HepG2 (cell line): ENCODE measurements around the gene YPEL4. TPM values are rescaled to one million over a fixed set of nuclear protein-coding genes. Genes with fewer than 3 reads are reported as not detected.

Experiments
- ATAC-seq: fragments of 200-7000 bp; cut with Tn5 transposase; 3 replicates; pipeline ENCODE4 v1.9.1; 2020; ENCODE audit warnings: mild to moderate bottlenecking, moderate library complexity
- BruUV-seq: library from RNA; stranded (reverse); fragments of 400-500 nt; replicated peaks from 2 replicates; lab custom pipeline; 2021; lab: Mats Ljungman, UMichigan
- CTCF ChIA-PET: fragments of 300-600 bp; formaldehyde crosslinking; extraction: SDS; loops from one replicate; lab custom pipeline; 2021; ENCODE audit warnings: low total read pairs, inconsistent platforms, low intra/inter-chr PET ratio; lab: Yijun Ruan, JAX
- POLR2A ChIA-PET: fragments of 350-600 bp; sonication (Branson Sonifier 250); formaldehyde crosslinking; loops from one replicate; lab custom pipeline; 2020; ENCODE audit warnings: antibody characterized with exemption, inconsistent platforms; lab: Yijun Ruan, JAX
- DNase-seq: peaks from one replicate; pipeline ENCODE4 v3.0.0-alpha.2; 2015; ENCODE audit warnings: low spot score
- FAIRE-seq: peaks from 3 replicates; lab custom pipeline; 2011; peaks lifted over from hg19 to GRCh38; lab: Jason Lieb, UNC
- H2AFZ ChIP-seq: one replicate; pipeline ENCODE4 v1.6.1; 2011; ENCODE audit warnings: low read length, inconsistent platforms
- H3K27ac ChIP-seq: fragments of 300-600 bp; 3 replicates; pipeline ENCODE4 v1.8.0; 2011; ENCODE audit warnings: mixed run types, mild to moderate bottlenecking, mixed read lengths, low read length, inconsistent platforms; ENCODE audit not compliant: insufficient read depth; ENCODE audit errors: extremely low read length
- H3K27me3 ChIP-seq, 2 experiments: fragments of 200-600 bp in 1 of 2; 2 replicates in 1 of 2; 3 replicates in 1 of 2; pipeline versions ENCODE4 v1.6.0 to v1.8.0; 2011; ENCODE audit warnings: low read length in 2 of 2, mild to moderate bottlenecking in 2 of 2, moderate library complexity in 2 of 2, inconsistent platforms in 1 of 2; ENCODE audit not compliant: insufficient read depth in 2 of 2, control insufficient read depth in 1 of 2
- H3K36me3 ChIP-seq, 2 experiments: fragments of 200-600 bp in 1 of 2; replicated peaks in 1 of 2; 2 replicates in 1 of 2; 3 replicates in 1 of 2; pipeline versions ENCODE4 v1.5.1 to v1.8.0; 2011; ENCODE audit warnings: low read length in 2 of 2, inconsistent platforms in 1 of 2; ENCODE audit not compliant: insufficient read depth in 2 of 2, control insufficient read depth in 1 of 2
- H3K4me1 ChIP-seq: 2 replicates; pipeline ENCODE4 v1.5.1; 2012; ENCODE audit warnings: low read length, inconsistent platforms; ENCODE audit not compliant: insufficient read depth
- H3K4me2 ChIP-seq: 2 replicates; pipeline ENCODE4 v1.6.0; 2011; ENCODE audit warnings: low read depth, low read length, inconsistent platforms
- H3K4me3 ChIP-seq, 3 experiments: fragments of 200-600 bp in 1 of 3; sonication (generic), shearing (Covaris generic) in 1 of 3; replicated peaks in 1 of 3; 2 replicates each; pipeline ENCODE4 v1.5.1; 2011 to 2016; ENCODE audit warnings: low read length in 3 of 3, inconsistent platforms in 2 of 3, low read depth in 2 of 3, mild to moderate bottlenecking in 2 of 3, control low read depth in 1 of 3, mixed read lengths in 1 of 3; ENCODE audit not compliant: insufficient read depth in 1 of 3
- H3K79me2 ChIP-seq: one replicate; pipeline ENCODE4 v1.6.1; 2011; ENCODE audit warnings: low read length, inconsistent platforms; ENCODE audit not compliant: insufficient read depth
- H3K9ac ChIP-seq: 2 replicates; pipeline ENCODE4 v1.6.0; 2011; ENCODE audit warnings: mild to moderate bottlenecking, low read depth, low read length, inconsistent platforms; ENCODE audit not compliant: insufficient read depth
- H3K9me3 ChIP-seq: 2 replicates; pipeline ENCODE4 v1.5.1; 2012; ENCODE audit warnings: mild to moderate bottlenecking, low read length
- H4K20me1 ChIP-seq: 2 replicates; pipeline ENCODE4 v1.6.0; 2011; ENCODE audit warnings: inconsistent platforms, mild to moderate bottlenecking, low read length, moderate library complexity; ENCODE audit not compliant: insufficient read depth
- ATF7-NPFF ChIP-seq: sonication (generic); formaldehyde crosslinking; IDR thresholded peaks from 2 replicates; pipeline ENCODE4 v1.8.1; 2023; ENCODE audit warnings: mild to moderate bottlenecking, low read depth, missing genetic modification reagents, moderate library complexity
- DZIP1 ChIP-seq: sonication (generic); formaldehyde crosslinking; IDR thresholded peaks from 2 replicates; pipeline ENCODE4 v1.5.0; 2020; ENCODE audit warnings: mild to moderate bottlenecking, missing genetic modification reagents
- HNF4A ChIP-seq: sonication (generic); formaldehyde crosslinking; IDR thresholded peaks from 2 replicates; pipeline ENCODE4 v1.4.0; 2020; ENCODE audit warnings: missing genetic modification reagents
- HOXA3 ChIP-seq: sonication (generic); formaldehyde crosslinking; IDR thresholded peaks from 2 replicates; pipeline ENCODE4 v1.5.0; 2020; ENCODE audit warnings: missing genetic modification reagents
- KMT2B ChIP-seq: IDR thresholded peaks from 2 replicates; pipeline ENCODE4 v1.6.1; 2016; ENCODE audit warnings: missing genetic modification reagents, missing compliant biosample characterization
- PHB2 ChIP-seq: fragments of 450-650 bp; IDR thresholded peaks from 2 replicates; pipeline ENCODE4 v1.6.1; 2018; ENCODE audit not compliant: partially characterized antibody
- ZNF280B ChIP-seq: sonication (generic); formaldehyde crosslinking; IDR thresholded peaks from 2 replicates; pipeline ENCODE4 v1.5.0; 2020; ENCODE audit warnings: missing genetic modification reagents, mild to moderate bottlenecking, borderline replicate concordance
- ZNF589 ChIP-seq: sonication (generic); formaldehyde crosslinking; conservative IDR thresholded peaks from 2 replicates; pipeline ENCODE4 v1.8.0; 2022; ENCODE audit warnings: mild to moderate bottlenecking, moderate library complexity, missing genetic modification reagents
- WGBS: methylation state at CpG from one replicate; pipeline ENCODE4 v1.1.6; 2017; ENCODE audit warnings: low lambda C conversion rate; 5-methylcytosine and 5-hydroxymethylcytosine counted together
- in situ Hi-C: cut with HindIII; loops from 2 replicates; pipeline ENCODE4 v1.10.0; 2017; ENCODE audit warnings: low pct_unique_long_range_greater_than_20kb; ENCODE audit not compliant: extremely low pct_ligation_motif_present
- intact Hi-C: fragments of 100-400 bp; cut with micrococcal nuclease; formaldehyde crosslinking; loops from one replicate; pipeline ENCODE4 v1.10.0; 2022; ENCODE audit not compliant: unreplicated experiment
- polyA plus RNA-seq, 8 experiments: library from polyadenylated mRNA; depleted of rRNA in 3 of 8; stranded (reverse) in 7 of 8; unstranded in 1 of 8; fragments of >200 nt; fragmentation: Illumina TruSeq in 4 of 8; extraction: Trizol in 4 of 8; gene quantifications; 2 replicates each; pipeline versions ENCODE4 v1.2.1 to v1.2.3, GENCODE V29; 2011 to 2016; ENCODE audit warnings: low read depth in 4 of 8, missing spikeins in 1 of 8, mixed read lengths in 1 of 8; ENCODE audit not compliant: insufficient read depth in 1 of 8
- total RNA-seq, 5 experiments: library from RNA; depleted of rRNA; stranded (reverse); fragments of >200 nt; fragmentation: Illumina TruSeq; extraction: Trizol; gene quantifications; 2 replicates each; pipeline ENCODE4 v1.2.3, GENCODE V29; 2016; ENCODE audit warnings: low read depth in 1 of 5
- TF ChIP-seq, protein P1 (sequence below): sonication (generic); formaldehyde crosslinking; IDR thresholded peaks from 2 replicates; pipeline ENCODE4 v1.8.0; 2022; ENCODE audit warnings: mild to moderate bottlenecking, missing genetic modification reagents

The YPEL4 gene
- total and polyA plus RNA-seq, 2 of the 13 experiments (the other 11 are each of a cell fraction or from before 2014, with no cell fraction given): 0.04 TPM; not detected in 1

- no peak for TF ChIP-seq DZIP1 (CRISPR knock-in tag)
Measured at GRCh38 chr11:57640068-57640800, 9.5 kb downstream of the YPEL4 start (continued).

DNA sequence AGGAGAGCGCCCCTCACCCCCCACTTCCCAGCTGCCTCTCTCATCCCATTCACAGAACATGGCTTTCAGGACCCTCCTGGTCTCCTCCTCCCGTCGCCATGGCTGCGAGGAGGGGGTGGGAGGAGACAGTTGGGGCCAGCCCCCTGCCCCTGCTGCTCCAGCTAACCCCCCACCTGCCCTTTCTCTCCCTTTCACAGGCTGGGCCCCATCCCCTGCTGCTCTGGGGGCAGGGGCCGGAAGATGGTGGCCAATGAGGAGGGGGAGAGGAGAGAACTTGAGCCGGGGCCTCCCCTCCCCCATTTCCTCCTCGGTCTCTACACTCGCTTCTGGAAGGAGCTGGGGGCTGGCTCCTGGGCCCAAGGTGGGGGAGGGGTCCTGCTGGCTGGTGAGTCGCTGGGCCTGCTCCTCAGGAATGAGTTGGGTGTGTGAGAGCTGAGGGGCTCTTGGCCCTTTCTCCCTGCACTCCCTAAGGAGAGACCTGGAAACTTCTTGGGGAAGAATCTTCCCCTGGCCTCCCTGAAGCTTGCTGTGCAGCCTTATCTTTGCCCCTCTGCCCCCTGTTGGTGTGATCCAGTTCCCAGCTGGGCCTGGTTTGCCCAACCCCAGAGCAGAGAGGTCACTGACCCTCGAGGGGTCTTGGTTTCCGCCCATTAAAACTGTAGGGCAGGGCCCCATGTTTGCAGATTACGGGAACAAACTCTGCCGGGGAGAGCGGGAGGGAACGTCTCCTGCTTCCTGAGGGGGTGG is 10.2 kb downstream of the YPEL4 start:
- Histone ChIP-seq H3K27me3 (no peaks in the 10 kb centered on the region; a peak in 1 of 5 replicates), H3K4me2 (peak overlapping the region; percentile 86), H3K36me3 (no peaks in the 10 kb centered on the region), H3K9ac (peak overlapping the region; percentile 79), H2AFZ (peak overlapping the region; percentile 84), H4K20me1 (no peaks in the 10 kb centered on the region), H3K79me2 (no peaks in the 10 kb centered on the region), H3K4me3 (peak overlapping the region; percentile 62 to 73 (median 69)), H3K27ac (peak overlapping the region; percentile 68), H3K9me3 (no peaks in the 10 kb centered on the region), H3K4me1 (peaks cover 27% of the 10 kb centered on the region)
- CTCF ChIA-PET: interaction anchor here (7.0 kb wide), 1 partner anchor 71 kb away, joined by 79 read pairs; the partner anchor contains the start of gene UBE2L6
- POLR2A ChIA-PET: interaction anchor here (0.8 to 4.3 kb wide), 17 partner anchors 9 to 304 kb away, joined by 3 to 33 read pairs (median 4); partner anchors contain the start of genes RTN4RL2, SERPING1, SLC43A1 and SSRP1
- in situ Hi-C loops: loop anchor here (5.0 to 10.0 kb wide), 3 partner anchors 72 to 292 kb away; partner anchors contain the start of gene UBE2L6
- ATAC-seq (peak; percentile 60), DNase-seq (peak; percentile 58), FAIRE-seq (peak; percentile 76)
- WGBS: 53% methylated on average over 8 of the region's 15 CpGs
- intact Hi-C loops: loop anchor here (5.0 kb wide), 1 partner anchor 107 kb away; the partner anchor contains the start of gene TIMM10
- no TSS peak for BruUV-seq
- TF ChIP-seq ATF7-NPFF (CRISPR knock-in tag): no peak
- no peak for TF ChIP-seq PHB2
- TF ChIP-seq ZNF280B (CRISPR knock-in tag): no peak
- peak; percentile 64 for TF ChIP-seq HNF4A (CRISPR knock-in tag)
- TF ChIP-seq, protein P1, sequence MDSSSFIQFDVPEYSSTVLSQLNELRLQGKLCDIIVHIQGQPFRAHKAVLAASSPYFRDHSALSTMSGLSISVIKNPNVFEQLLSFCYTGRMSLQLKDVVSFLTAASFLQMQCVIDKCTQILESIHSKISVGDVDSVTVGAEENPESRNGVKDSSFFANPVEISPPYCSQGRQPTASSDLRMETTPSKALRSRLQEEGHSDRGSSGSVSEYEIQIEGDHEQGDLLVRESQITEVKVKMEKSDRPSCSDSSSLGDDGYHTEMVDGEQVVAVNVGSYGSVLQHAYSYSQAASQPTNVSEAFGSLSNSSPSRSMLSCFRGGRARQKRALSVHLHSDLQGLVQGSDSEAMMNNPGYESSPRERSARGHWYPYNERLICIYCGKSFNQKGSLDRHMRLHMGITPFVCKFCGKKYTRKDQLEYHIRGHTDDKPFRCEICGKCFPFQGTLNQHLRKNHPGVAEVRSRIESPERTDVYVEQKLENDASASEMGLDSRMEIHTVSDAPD (CRISPR knock-in tag): no peak
- TF ChIP-seq ZNF589 (CRISPR knock-in tag): no peak
- no peak for TF ChIP-seq KMT2B (CRISPR knock-in tag)
- 0 out of 2 replicates have a peak, but pooled peaks have one; percentile 30 for TF ChIP-seq HOXA3 (CRISPR knock-in tag)
